Sigmoid colon (tissue), 3 donors: ENCODE data around the gene ATP23.

ENCODE experiments used
- POLR2A ChIP-seq, 2 donors: fragments of 450-650 bp; IDR thresholded peaks; one replicate each; pipeline ENCODE4 v1.6.1; 2016; ENCODE audit warnings: antibody characterized with exemption in 2 of 2, mild to moderate bottlenecking in 2 of 2, moderate library complexity in 2 of 2
- TF ChIP-seq, protein P1 (sequence below), 4 experiments: fragments of 450-650 bp in 3 of 4; fragments of 200-600 bp in 1 of 4; IDR thresholded peaks; one replicate each; pipeline ENCODE4 v1.5.1; 2016 to 2019; ENCODE audit warnings: antibody characterized with exemption in 4 of 4, mild to moderate bottlenecking in 3 of 4, moderate library complexity in 2 of 4

DNA sequence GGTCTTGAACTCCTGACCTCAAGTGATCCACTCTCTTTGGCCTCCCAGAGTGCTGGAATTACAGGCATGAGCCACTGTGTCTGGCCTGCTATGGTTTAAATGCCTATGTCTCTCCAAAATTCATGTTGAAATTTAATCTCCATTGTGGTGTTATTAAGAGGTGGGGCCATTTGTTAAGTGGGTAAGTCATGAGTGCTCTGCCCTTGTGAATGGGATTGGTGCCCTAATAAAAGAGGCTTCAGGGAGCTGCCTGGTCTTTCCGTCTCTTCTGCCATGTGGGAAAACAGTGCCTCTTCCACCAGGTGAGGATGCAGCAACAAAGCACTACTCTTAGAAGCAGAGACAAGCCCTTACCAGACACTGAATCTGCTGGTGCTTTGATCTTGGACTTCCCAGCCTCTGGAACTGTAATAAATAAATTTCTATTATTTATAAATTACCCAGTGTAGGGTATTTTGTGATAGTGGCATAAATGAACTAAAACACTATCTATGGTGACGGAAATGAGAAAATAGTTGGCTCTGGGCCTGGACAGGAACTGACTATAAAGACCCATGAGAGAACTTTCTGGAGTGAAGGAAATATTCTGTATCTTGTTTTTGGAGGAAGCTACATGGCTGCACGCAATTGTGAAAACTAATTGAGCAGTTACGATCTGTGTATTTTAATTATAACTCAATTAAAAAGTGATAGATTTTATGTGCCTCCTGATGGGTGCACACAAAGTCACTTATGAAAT lies 12.1 kb upstream of the ATP23 start:
- TF ChIP-seq, protein P1, sequence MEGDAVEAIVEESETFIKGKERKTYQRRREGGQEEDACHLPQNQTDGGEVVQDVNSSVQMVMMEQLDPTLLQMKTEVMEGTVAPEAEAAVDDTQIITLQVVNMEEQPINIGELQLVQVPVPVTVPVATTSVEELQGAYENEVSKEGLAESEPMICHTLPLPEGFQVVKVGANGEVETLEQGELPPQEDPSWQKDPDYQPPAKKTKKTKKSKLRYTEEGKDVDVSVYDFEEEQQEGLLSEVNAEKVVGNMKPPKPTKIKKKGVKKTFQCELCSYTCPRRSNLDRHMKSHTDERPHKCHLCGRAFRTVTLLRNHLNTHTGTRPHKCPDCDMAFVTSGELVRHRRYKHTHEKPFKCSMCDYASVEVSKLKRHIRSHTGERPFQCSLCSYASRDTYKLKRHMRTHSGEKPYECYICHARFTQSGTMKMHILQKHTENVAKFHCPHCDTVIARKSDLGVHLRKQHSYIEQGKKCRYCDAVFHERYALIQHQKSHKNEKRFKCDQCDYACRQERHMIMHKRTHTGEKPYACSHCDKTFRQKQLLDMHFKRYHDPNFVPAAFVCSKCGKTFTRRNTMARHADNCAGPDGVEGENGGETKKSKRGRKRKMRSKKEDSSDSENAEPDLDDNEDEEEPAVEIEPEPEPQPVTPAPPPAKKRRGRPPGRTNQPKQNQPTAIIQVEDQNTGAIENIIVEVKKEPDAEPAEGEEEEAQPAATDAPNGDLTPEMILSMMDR (IDR thresholded peaks at IDR 0.05) = no peak
- no peak for TF ChIP-seq POLR2A (IDR thresholded peaks at IDR 0.05)
